Mesenchymal stem cell (in vitro differentiated cells and primary cell): ENCODE data around the gene ZFYVE27.

Experiments used
- DNase-seq: peaks from one replicate; pipeline ENCODE4 v3.0.0-alpha.2; 2013
- H2AFZ ChIP-seq: one replicate; pipeline ENCODE4 v1.6.1; 2013; ENCODE audit warnings: low read depth, mild to moderate bottlenecking, control low read depth, inconsistent platforms, low read length, moderate library complexity
- H2AK5ac ChIP-seq: 2 replicates; pipeline ENCODE4 v1.6.1; 2013; ENCODE audit warnings: low read length, moderate library complexity, mild to moderate bottlenecking, inconsistent platforms; ENCODE audit not compliant: severe bottlenecking
- H2BK120ac ChIP-seq: one replicate; pipeline ENCODE4 v1.6.1; 2013; ENCODE audit warnings: low read depth, mild to moderate bottlenecking, inconsistent platforms, low read length, moderate library complexity
- H2BK12ac ChIP-seq, 2 experiments: one replicate each; pipeline ENCODE4 v1.6.1; 2013; ENCODE audit warnings: inconsistent platforms in 2 of 2, low read length in 2 of 2, mild to moderate bottlenecking in 2 of 2, moderate library complexity in 2 of 2, control low read depth in 1 of 2
- H2BK15ac ChIP-seq: one replicate; pipeline ENCODE4 v1.6.1; 2013; ENCODE audit warnings: mild to moderate bottlenecking, low read depth, inconsistent platforms; ENCODE audit not compliant: poor library complexity, severe bottlenecking
- H2BK5ac ChIP-seq: 2 replicates; pipeline ENCODE4 v1.6.1; 2013; ENCODE audit warnings: low read depth, mild to moderate bottlenecking, low read length, control low read depth, inconsistent platforms; ENCODE audit not compliant: poor library complexity, severe bottlenecking
- H3K14ac ChIP-seq, 2 experiments: one replicate each; pipeline ENCODE4 v1.6.1; 2013; ENCODE audit warnings: inconsistent platforms in 2 of 2, low read length in 2 of 2, control low read depth in 1 of 2, mild to moderate bottlenecking in 1 of 2, moderate library complexity in 1 of 2
- H3K18ac ChIP-seq, 2 experiments: one replicate each; pipeline ENCODE4 v1.6.1; 2013; ENCODE audit warnings: inconsistent platforms in 2 of 2, low read length in 2 of 2, control low read depth in 1 of 2, low read depth in 1 of 2, mild to moderate bottlenecking in 1 of 2
- H3K23ac ChIP-seq, 2 experiments: one replicate each; pipeline ENCODE4 v1.6.1; 2013; ENCODE audit warnings: inconsistent platforms in 2 of 2, low read length in 2 of 2, mild to moderate bottlenecking in 2 of 2, moderate library complexity in 2 of 2, control low read depth in 1 of 2
- H3K27ac ChIP-seq: 2 replicates; pipeline ENCODE4 v1.5.1; 2013; ENCODE audit warnings: mild to moderate bottlenecking, moderate library complexity, low read length, control low read depth, inconsistent platforms; ENCODE audit not compliant: poor library complexity, severe bottlenecking
- H3K27me3 ChIP-seq, 2 experiments: 2 replicates each; pipeline versions ENCODE4 v1.6.1 to v1.7.0; 2013; ENCODE audit warnings: low read length in 2 of 2, mild to moderate bottlenecking in 2 of 2, moderate library complexity in 2 of 2, control low read depth in 1 of 2, inconsistent platforms in 1 of 2; ENCODE audit not compliant: control insufficient read depth in 1 of 2, insufficient read depth in 1 of 2
- H3K36me3 ChIP-seq, 2 experiments: 2 replicates each; pipeline versions ENCODE4 v1.6.1 to v1.7.0; 2013; ENCODE audit warnings: low read length in 2 of 2, control low read depth in 1 of 2, inconsistent platforms in 1 of 2, low read depth in 1 of 2, mild to moderate bottlenecking in 1 of 2; ENCODE audit not compliant: insufficient read depth in 2 of 2, control insufficient read depth in 1 of 2
- H3K4ac ChIP-seq, 2 experiments: one replicate each; pipeline ENCODE4 v1.6.1; 2013; ENCODE audit warnings: inconsistent platforms in 2 of 2, low read length in 2 of 2, mild to moderate bottlenecking in 2 of 2, moderate library complexity in 2 of 2, control low read depth in 1 of 2, low read depth in 1 of 2
- H3K4me1 ChIP-seq: 2 replicates; pipeline ENCODE4 v1.6.1; 2013; ENCODE audit warnings: low read depth, low read length, control low read depth; ENCODE audit not compliant: control insufficient read depth, insufficient read depth
- H3K4me2 ChIP-seq: 2 replicates; pipeline ENCODE4 v1.6.1; 2013; ENCODE audit warnings: low read length, mild to moderate bottlenecking, inconsistent platforms; ENCODE audit not compliant: poor library complexity, severe bottlenecking
- H3K4me3 ChIP-seq, 2 experiments: 2 replicates each; pipeline versions ENCODE4 v1.5.1 to v1.7.0; 2013; ENCODE audit warnings: low read length in 2 of 2, mild to moderate bottlenecking in 2 of 2, control low read depth in 1 of 2, low read depth in 1 of 2; ENCODE audit not compliant: insufficient read depth in 1 of 2
- H3K79me1 ChIP-seq: replicated peaks from 2 replicates; pipeline ENCODE4 v1.6.1; 2013; ENCODE audit warnings: mild to moderate bottlenecking, control low read depth, low read length, inconsistent platforms; ENCODE audit not compliant: poor library complexity, severe bottlenecking
- H3K9ac ChIP-seq: 2 replicates; pipeline ENCODE4 v1.7.0; 2013; ENCODE audit warnings: mild to moderate bottlenecking, low read length, moderate library complexity
- H3K9me3 ChIP-seq: 2 replicates; pipeline ENCODE4 v1.7.0; 2013; ENCODE audit warnings: mild to moderate bottlenecking, low read length; ENCODE audit not compliant: control insufficient read depth
- H4K8ac ChIP-seq: one replicate; pipeline ENCODE4 v1.6.1; 2013; ENCODE audit warnings: inconsistent platforms, mild to moderate bottlenecking, low read length, moderate library complexity
- H4K91ac ChIP-seq: one replicate; pipeline ENCODE4 v1.6.1; 2013; ENCODE audit warnings: mild to moderate bottlenecking, low read length, inconsistent platforms
- WGBS: methylation state at CpG from one replicate; pipeline ENCODE4 v1.1.7; 2013; ENCODE audit warnings: mixed read lengths; 5-methylcytosine and 5-hydroxymethylcytosine counted together

The ZFYVE27 gene

GRCh38 chr10:97798958-97799610 is 62.2 kb downstream of the ZFYVE27 start:
- Histone ChIP-seq H3K4me2 (no peak overlapping the region), H3K9ac (no peak overlapping the region), H3K18ac (no peak overlapping the region), H2BK5ac (no peak overlapping the region), H2BK120ac (no peak overlapping the region), H4K91ac (no peak overlapping the region), H3K36me3 (no peaks in the 10 kb centered on the region), H2AFZ (no peak overlapping the region), H3K79me1 (no peaks in the 10 kb centered on the region), H3K27me3 (peaks cover 42 to 63% of the 10 kb centered on the region in 2 experiments), H2BK12ac (no peak overlapping the region), H2AK5ac (no peak overlapping the region), H3K4me3 (no peak overlapping the region), H3K9me3 (peaks cover 26% of the 10 kb centered on the region), H2BK15ac (no peak overlapping the region), H3K27ac (no peak overlapping the region), H4K8ac (no peak overlapping the region), H3K14ac (no peak overlapping the region), H3K23ac (no peak overlapping the region), H3K4me1 (no peaks in the 10 kb centered on the region), H3K4ac (no peak overlapping the region)
- no CpG with 5 or more reads among the region's 1 CpG for WGBS
- DNase-seq, result no peak

DNA sequence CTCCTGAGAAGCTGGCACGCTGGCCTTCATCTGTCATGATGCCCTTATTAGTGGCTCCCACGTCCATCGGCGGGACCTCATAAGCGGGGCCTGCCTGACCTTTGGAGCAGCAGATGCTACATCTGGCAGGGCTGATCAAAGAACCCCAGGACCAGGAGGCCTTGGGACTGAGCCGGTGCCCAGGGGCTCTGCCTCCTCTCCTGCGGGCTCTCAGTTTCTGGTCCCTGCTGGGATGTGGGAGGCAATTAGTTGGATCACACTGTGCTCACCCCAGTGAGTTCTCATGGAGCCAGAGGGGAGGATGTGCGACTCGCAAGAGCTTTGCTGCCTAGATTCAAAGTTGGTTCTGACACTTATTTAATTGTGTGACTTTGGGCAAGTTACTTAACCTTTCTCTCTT is 63.5 kb downstream of the ZFYVE27 start:
- Histone ChIP-seq H2BK12ac (no peak overlapping the region), H2BK5ac (no peak overlapping the region), H3K4me3 (no peak overlapping the region), H4K8ac (no peak overlapping the region), H2AFZ (no peak overlapping the region), H3K4me1 (no peaks in the 10 kb centered on the region), H3K79me1 (no peaks in the 10 kb centered on the region), H3K4ac (no peak overlapping the region), H2BK120ac (no peak overlapping the region), H3K18ac (no peak overlapping the region), H3K27me3 (peaks cover 42 to 73% of the 10 kb centered on the region in 2 experiments), H3K14ac (no peak overlapping the region), H4K91ac (no peak overlapping the region), H2AK5ac (no peak overlapping the region), H3K9ac (no peak overlapping the region), H2BK15ac (no peak overlapping the region), H3K23ac (no peak overlapping the region), H3K27ac (no peak overlapping the region), H3K36me3 (no peaks in the 10 kb centered on the region), H3K4me2 (no peak overlapping the region), H3K9me3 (peaks cover 26% of the 10 kb centered on the region)
- no peak for DNase-seq
- WGBS, result 92% methylated on average over 9 of the region's 9 CpGs

- Histone ChIP-seq H3K18ac (no peak overlapping the region), H2BK5ac (no peak overlapping the region)
- WGBS, result 67% methylated on average over 5 of the region's 5 CpGs
Observed at GRCh38 chr10:97801422-97801821, 64.5 kb downstream of the ZFYVE27 start.

DNA sequence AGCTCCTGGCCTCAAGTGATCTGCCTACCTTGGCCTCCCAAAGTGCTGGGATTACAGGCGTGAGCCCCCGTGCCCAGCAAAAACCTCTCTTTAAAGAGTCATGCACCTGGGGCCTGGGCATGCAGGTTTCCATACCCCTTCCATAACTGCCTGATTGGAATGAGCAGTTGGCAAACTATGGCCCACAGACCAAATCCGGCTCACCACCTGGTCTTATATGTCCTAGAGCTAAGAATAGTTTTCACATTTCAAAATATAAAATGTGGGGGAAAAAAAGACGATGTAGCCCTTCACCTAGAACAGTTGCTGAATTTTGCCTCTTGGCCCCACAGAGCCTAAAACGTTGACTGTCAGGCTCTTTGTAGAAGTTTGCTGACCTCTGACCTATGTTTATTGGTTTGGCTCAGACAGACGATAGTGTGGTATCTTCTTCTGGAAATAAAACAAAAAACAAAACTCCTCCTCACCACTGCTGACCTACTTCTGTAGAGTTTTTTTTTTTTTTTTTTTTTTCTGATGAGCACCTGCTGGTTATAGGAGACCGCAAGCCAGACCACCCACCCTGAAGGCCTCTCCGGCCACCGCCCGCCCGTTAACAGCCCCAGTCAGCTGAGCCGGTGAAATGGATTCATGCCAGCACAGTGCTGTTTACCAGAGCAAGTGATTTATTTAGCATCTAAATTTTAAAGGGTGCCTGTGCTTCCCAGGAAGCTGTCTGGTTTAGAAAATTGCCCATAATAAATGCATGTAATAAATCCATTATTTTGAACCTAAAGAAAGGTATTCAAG is 68.4 kb downstream of the ZFYVE27 start:
- Histone ChIP-seq H2BK15ac (no peak overlapping the region), H3K4me1 (no peaks in the 10 kb centered on the region), H4K8ac (no peak overlapping the region), H2BK5ac (no peak overlapping the region), H3K27ac (no peak overlapping the region), H3K23ac (no peak overlapping the region), H3K4ac (no peak overlapping the region), H3K18ac (no peak overlapping the region), H2BK12ac (no peak overlapping the region), H2AFZ (no peak overlapping the region), H2AK5ac (no peak overlapping the region), H3K79me1 (no peaks in the 10 kb centered on the region), H4K91ac (no peak overlapping the region), H3K36me3 (no peaks in the 10 kb centered on the region), H3K9ac (no peak overlapping the region), H3K9me3 (no peaks in the 10 kb centered on the region), H3K4me3 (no peak overlapping the region), H3K27me3 (peaks cover 33 to 69% of the 10 kb centered on the region in 2 experiments), H2BK120ac (no peak overlapping the region), H3K4me2 (no peak overlapping the region), H3K14ac (no peak overlapping the region)
- DNase-seq, result no peak
- 61% methylated on average over 10 of the region's 12 CpGs for WGBS

More at GRCh38 chr10:97801422-97801821, 64.5 kb downstream of the ZFYVE27 start:
- Histone ChIP-seq H2AK5ac (no peak overlapping the region), H3K4me1 (no peaks in the 10 kb centered on the region), H3K4me3 (no peak overlapping the region), H3K4ac (no peak overlapping the region), H2BK12ac (no peak overlapping the region), H3K9ac (no peak overlapping the region), H4K91ac (no peak overlapping the region), H4K8ac (no peak overlapping the region), H3K4me2 (no peak overlapping the region), H3K14ac (no peak overlapping the region), H2BK120ac (no peak overlapping the region), H3K79me1 (no peaks in the 10 kb centered on the region), H3K9me3 (peaks cover 26% of the 10 kb centered on the region), H3K27me3 (peaks cover 45 to 79% of the 10 kb centered on the region in 2 experiments), H3K36me3 (no peaks in the 10 kb centered on the region), H3K27ac (no peak overlapping the region), H2BK15ac (no peak overlapping the region), H2AFZ (no peak overlapping the region), H3K23ac (no peak overlapping the region)
- no peak for DNase-seq
